SU-DHL-6 (cell line): ENCODE measurements around the gene ATP5F1D.

Source experiments
- H2AFZ ChIP-seq: fragments of 200-600 bp; sonication (generic); 2 replicates; pipeline ENCODE4 v1.6.1; 2014; ENCODE audit warnings: low read depth, mild to moderate bottlenecking, moderate library complexity, mixed read lengths, antibody characterized with exemption, low read length; ENCODE audit not compliant: severe bottlenecking
- H3F3A ChIP-seq: fragments of 200-600 bp; shearing (Covaris generic); 2 replicates; pipeline ENCODE4 v1.6.0; 2016; ENCODE audit warnings: antibody characterized with exemption, mild to moderate bottlenecking; ENCODE audit not compliant: insufficient read depth
- H3K27ac ChIP-seq: fragments of 200-600 bp; sonication (generic); 2 replicates; pipeline ENCODE4 v1.5.1; 2016; ENCODE audit warnings: low read depth, mild to moderate bottlenecking, low read length, moderate library complexity, mixed read lengths
- H3K27me3 ChIP-seq: fragments of 200-600 bp; sonication (generic), shearing (Covaris generic); 2 replicates; pipeline ENCODE4 v1.6.0; 2014; ENCODE audit warnings: mild to moderate bottlenecking, low read length
- H3K36me3 ChIP-seq: fragments of 200-600 bp; sonication (generic); 2 replicates; pipeline ENCODE4 v1.6.1; 2014; ENCODE audit warnings: mild to moderate bottlenecking, low read length, mixed read lengths
- H3K4me2 ChIP-seq: fragments of 300-600, 200-600 bp; shearing (Covaris generic), sonication (generic); 2 replicates; pipeline ENCODE4 v1.6.0; 2014; ENCODE audit warnings: low read length, low read depth, mild to moderate bottlenecking; ENCODE audit not compliant: poor library complexity, severe bottlenecking
- H3K4me3 ChIP-seq: fragments of 200-600 bp; sonication (generic); 2 replicates; pipeline ENCODE4 v1.5.1; 2014; ENCODE audit warnings: antibody characterized with exemption, low read length, mild to moderate bottlenecking, mixed read lengths; ENCODE audit not compliant: insufficient read depth, poor library complexity, severe bottlenecking
- H3K79me2 ChIP-seq: fragments of 200-600 bp; sonication (generic); 2 replicates; pipeline ENCODE4 v1.6.1; 2014; ENCODE audit warnings: mild to moderate bottlenecking, low read length, moderate library complexity; ENCODE audit not compliant: insufficient read depth
- H3K9ac ChIP-seq: fragments of 200-600 bp; sonication (generic); 2 replicates; pipeline ENCODE4 v1.7.0; 2014; ENCODE audit warnings: mild to moderate bottlenecking, low read length
- H3K9me2 ChIP-seq: fragments of 200-600 bp; sonication (generic); replicated peaks from 2 replicates; pipeline ENCODE4 v1.6.1; 2014; ENCODE audit warnings: low read length; ENCODE audit not compliant: insufficient read depth
- H3K9me3 ChIP-seq: fragments of 200-600 bp; sonication (generic); 2 replicates; pipeline ENCODE4 v1.6.1; 2014; ENCODE audit warnings: low read length, mixed read lengths; ENCODE audit not compliant: insufficient read depth
- H4K20me1 ChIP-seq: fragments of 200-600 bp; sonication (generic); 2 replicates; pipeline ENCODE4 v1.6.1; 2014; ENCODE audit warnings: low read depth, mild to moderate bottlenecking, antibody characterized with exemption, low read length, moderate library complexity, mixed read lengths
- CTCF ChIP-seq: fragments of 200-600 bp; sonication (generic); IDR thresholded peaks from one replicate; pipeline ENCODE4 v1.5.1; 2017; ENCODE audit warnings: antibody characterized with exemption, mild to moderate bottlenecking, low read length, moderate library complexity; ENCODE audit not compliant: insufficient read depth, poor library complexity, severe bottlenecking
- EZH2phosphoT487 ChIP-seq: fragments of 200-600 bp; sonication (generic), shearing (Covaris generic); conservative IDR thresholded peaks from 2 replicates; pipeline ENCODE4 v1.6.1; 2018; ENCODE audit warnings: mild to moderate bottlenecking, antibody characterized with exemption, low read length, moderate library complexity, mixed read lengths

ATP5F1D gene

GRCh38 chr19:1269065-1269477 lies 27.5 kb downstream of the ATP5F1D start, which contains the start of gene CIRBP:
CIRBP (plus strand) TSS chr19:1269332; CDS start chr19:1270934, 1,602 bp downstream.
- H3K4me2 ChIP-seq = peak within 1 kb of the TSS; percentile 77
- H3K4me3 ChIP-seq = peak within 1 kb of the TSS; percentile 95
- no peaks in the 10 kb centered on the region for H3K27me3 ChIP-seq
- H2AFZ ChIP-seq = no peak within 1 kb of the TSS
- H4K20me1 ChIP-seq = no peaks in the 10 kb centered on the region; the same call in 1 of the 2 replicates
- no peaks in the 10 kb centered on the region for H3K9me2 ChIP-seq
- peaks cover 24% of the 10 kb centered on the region for H3K79me2 ChIP-seq
- peak within 1 kb of the TSS; percentile 85 for H3K27ac ChIP-seq
- H3K9me3 ChIP-seq = no peaks in the 10 kb centered on the region
- peak within 1 kb of the TSS; percentile 89 for H3K9ac ChIP-seq
- peaks cover 64% of the 10 kb centered on the region for H3F3A ChIP-seq
- H3K36me3 ChIP-seq = peaks cover 6% of the 10 kb centered on the region
- TF ChIP-seq CTCF (no peak), EZH2phosphoT487 (no peak)

- Histone ChIP-seq H3F3A (peaks cover 59% of the 10 kb centered on the region), H2AFZ (no peak overlapping the region), H3K27ac (peak overlapping the region; percentile 85), H3K79me2 (peaks cover 30% of the 10 kb centered on the region), H3K36me3 (peaks cover 6% of the 10 kb centered on the region), H3K4me3 (peak overlapping the region; percentile 95), H3K9ac (peak overlapping the region; percentile 89), H3K9me3 (no peaks in the 10 kb centered on the region), H3K9me2 (no peaks in the 10 kb centered on the region), H3K4me2 (peak overlapping the region; percentile 77), H4K20me1 (no peaks in the 10 kb centered on the region; the same call in 1 of the 2 replicates), H3K27me3 (no peaks in the 10 kb centered on the region)
- no peak for TF ChIP-seq EZH2phosphoT487
- no peak for TF ChIP-seq CTCF
Measured at GRCh38 chr19:1269478-1270212, 28.1 kb downstream of the ATP5F1D start.

- H3K4me3 ChIP-seq = peak overlapping the region; percentile 95
- no peaks in the 10 kb centered on the region; the same call in 1 of the 2 replicates for H4K20me1 ChIP-seq
- H3K79me2 ChIP-seq = peaks cover 30% of the 10 kb centered on the region
- peak overlapping the region; percentile 89 for H3K9ac ChIP-seq
- H3K27ac ChIP-seq = peak overlapping the region; percentile 85
- H3F3A ChIP-seq = peaks cover 52% of the 10 kb centered on the region
- no peaks in the 10 kb centered on the region for H3K9me2 ChIP-seq
- H2AFZ ChIP-seq = no peak overlapping the region
- H3K27me3 ChIP-seq = no peaks in the 10 kb centered on the region
- peak overlapping the region; percentile 77 for H3K4me2 ChIP-seq
- no peaks in the 10 kb centered on the region for H3K9me3 ChIP-seq
- TF ChIP-seq EZH2phosphoT487 = no peak
- TF ChIP-seq CTCF = no peak
- peaks cover 6% of the 10 kb centered on the region for H3K36me3 ChIP-seq
Measured at GRCh38 chr19:1270213-1270853, 28.8 kb downstream of the ATP5F1D start.
